ENCODE measurements around the gene C2orf80.

GRCh38 chr2:208186465-208186864 is 3.4 kb downstream of the C2orf80 start:
- TF ChIP-seq EZH2 (IDR thresholded peaks at IDR 0.05; ENCODE audit: borderline replicate concordance, insufficient read depth, low read length, poor library complexity, severe bottlenecking): no peak
- TF ChIP-seq SMC3 (conservative IDR thresholded peaks at IDR 0.05; ENCODE audit: poor library complexity): no peak
- TF ChIP-seq CTCF (IDR thresholded peaks at IDR 0.05; ENCODE audit: poor library complexity, severe bottlenecking): no peak

All from neural cell (in vitro differentiated cells).